Nephron (organoid): ENCODE results near the gene LCMT1.
"Not testable (repeated sequence)": the region's sequence is repeated elsewhere in the genome, so short reads cannot be mapped to it uniquely, and the experiment has no call there.

ENCODE experiments used
- H3K27ac Mint-ChIP-seq, 3 experiments: 2 replicates each; pipeline ENCODE4 v1.8.0; 2020; ENCODE audit warnings: mixed read lengths in 3 of 3, mild to moderate bottlenecking in 2 of 3, moderate library complexity in 1 of 3
- H3K27me3 Mint-ChIP-seq: 2 replicates; pipeline ENCODE4 v1.8.0; 2021; ENCODE audit warnings: low read depth, mild to moderate bottlenecking, moderate library complexity, mixed read lengths
- H3K36me3 Mint-ChIP-seq: 2 replicates; pipeline ENCODE4 v1.8.0; 2020; ENCODE audit warnings: low read depth, mixed read lengths
- H3K4me1 Mint-ChIP-seq: 2 replicates; pipeline ENCODE4 v1.8.0; 2020; ENCODE audit warnings: mixed read lengths
- H3K4me3 Mint-ChIP-seq, 3 experiments: 2 replicates each; pipeline ENCODE4 v1.8.0; 2020; ENCODE audit warnings: mild to moderate bottlenecking in 3 of 3, mixed read lengths in 3 of 3, moderate library complexity in 2 of 3
- H3K9me3 Mint-ChIP-seq: 2 replicates; pipeline ENCODE4 v1.8.0; 2020; ENCODE audit warnings: mixed read lengths
- TF ChIP-seq, protein P1 (sequence below), 3 experiments: fragments of 200-600 bp; sonication (generic); IDR thresholded peaks; one replicate each; pipeline ENCODE4 v1.5.0; 2021; ENCODE audit warnings: antibody characterized with exemption in 3 of 3; ENCODE audit not compliant: unreplicated experiment in 3 of 3

Gene LCMT1

DNA sequence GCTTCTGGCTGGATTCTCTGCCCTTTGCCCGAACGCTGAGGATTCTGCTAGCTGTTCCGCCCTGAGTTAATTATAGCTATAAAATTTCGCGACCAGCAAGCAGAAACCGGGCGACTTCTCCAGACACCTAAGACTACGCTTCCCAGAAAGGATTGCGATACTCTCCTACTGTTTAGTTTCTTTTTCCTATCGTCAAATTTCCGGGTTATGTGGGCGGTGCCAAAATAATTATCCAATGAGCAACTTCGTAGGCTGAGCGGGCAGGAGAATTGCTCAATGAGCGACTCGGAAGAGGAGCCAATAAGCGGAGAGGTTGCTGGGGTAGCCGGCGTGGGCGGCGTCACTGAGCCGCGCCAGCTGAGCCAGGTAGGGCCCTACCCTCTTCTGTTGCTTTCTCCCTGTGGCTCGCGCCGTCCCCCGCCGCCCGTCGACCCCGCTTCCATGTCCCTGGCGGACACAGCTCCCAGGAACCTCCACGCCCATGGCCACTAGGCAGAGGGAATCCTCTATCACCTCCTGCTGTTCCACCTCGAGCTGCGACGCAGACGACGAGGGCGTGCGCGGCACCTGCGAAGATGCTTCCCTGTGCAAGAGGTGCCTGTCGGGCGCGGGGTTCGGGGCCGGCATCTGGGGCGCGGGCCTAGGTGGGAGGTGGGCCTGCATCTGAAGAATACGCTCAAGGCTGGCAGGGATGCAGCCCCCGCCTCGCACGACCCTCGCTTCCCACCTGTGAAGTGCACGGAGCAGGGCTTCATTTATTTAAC lies at the start of gene LCMT1:
LCMT1 (plus strand) TSS at position 340 of the 764 bp plus-strand sequence; CDS start at position 482, 142 bp downstream.
- H3K4me1 Mint-ChIP-seq, result peaks cover 56% of the 10 kb centered on the region
- no peaks in the 10 kb centered on the region for H3K9me3 Mint-ChIP-seq
- peak within 1 kb of the TSS; percentile 81 to 87 (median 85) for H3K4me3 Mint-ChIP-seq
- TF ChIP-seq, protein P1, sequence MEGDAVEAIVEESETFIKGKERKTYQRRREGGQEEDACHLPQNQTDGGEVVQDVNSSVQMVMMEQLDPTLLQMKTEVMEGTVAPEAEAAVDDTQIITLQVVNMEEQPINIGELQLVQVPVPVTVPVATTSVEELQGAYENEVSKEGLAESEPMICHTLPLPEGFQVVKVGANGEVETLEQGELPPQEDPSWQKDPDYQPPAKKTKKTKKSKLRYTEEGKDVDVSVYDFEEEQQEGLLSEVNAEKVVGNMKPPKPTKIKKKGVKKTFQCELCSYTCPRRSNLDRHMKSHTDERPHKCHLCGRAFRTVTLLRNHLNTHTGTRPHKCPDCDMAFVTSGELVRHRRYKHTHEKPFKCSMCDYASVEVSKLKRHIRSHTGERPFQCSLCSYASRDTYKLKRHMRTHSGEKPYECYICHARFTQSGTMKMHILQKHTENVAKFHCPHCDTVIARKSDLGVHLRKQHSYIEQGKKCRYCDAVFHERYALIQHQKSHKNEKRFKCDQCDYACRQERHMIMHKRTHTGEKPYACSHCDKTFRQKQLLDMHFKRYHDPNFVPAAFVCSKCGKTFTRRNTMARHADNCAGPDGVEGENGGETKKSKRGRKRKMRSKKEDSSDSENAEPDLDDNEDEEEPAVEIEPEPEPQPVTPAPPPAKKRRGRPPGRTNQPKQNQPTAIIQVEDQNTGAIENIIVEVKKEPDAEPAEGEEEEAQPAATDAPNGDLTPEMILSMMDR (IDR thresholded peaks at IDR 0.05; ENCODE audit: unreplicated experiment in 3 of 3), result no peak
- peaks cover 14% of the 10 kb centered on the region for H3K36me3 Mint-ChIP-seq
- H3K27me3 Mint-ChIP-seq, result peaks cover 3% of the 10 kb centered on the region
- peak within 1 kb of the TSS; percentile 64 to 85 (median 68) for H3K27ac Mint-ChIP-seq

- TF ChIP-seq, protein P1 (IDR thresholded peaks at IDR 0.05; ENCODE audit: unreplicated experiment in 3 of 3), result no peak
- peak overlapping the region in 1 of 3 experiments; percentile 90 for H3K27ac Mint-ChIP-seq
- H3K36me3 Mint-ChIP-seq, result no peaks in the 10 kb centered on the region
- no peaks in the 10 kb centered on the region for H3K9me3 Mint-ChIP-seq
- peaks cover 32% of the 10 kb centered on the region for H3K4me1 Mint-ChIP-seq
- H3K4me3 Mint-ChIP-seq, result peak overlapping the region in 1 of 3 experiments; percentile 8
- H3K27me3 Mint-ChIP-seq, result no peaks in the 10 kb centered on the region
Observed at GRCh38 chr16:25063102-25063501, 48.4 kb upstream of the LCMT1 start.

DNA sequence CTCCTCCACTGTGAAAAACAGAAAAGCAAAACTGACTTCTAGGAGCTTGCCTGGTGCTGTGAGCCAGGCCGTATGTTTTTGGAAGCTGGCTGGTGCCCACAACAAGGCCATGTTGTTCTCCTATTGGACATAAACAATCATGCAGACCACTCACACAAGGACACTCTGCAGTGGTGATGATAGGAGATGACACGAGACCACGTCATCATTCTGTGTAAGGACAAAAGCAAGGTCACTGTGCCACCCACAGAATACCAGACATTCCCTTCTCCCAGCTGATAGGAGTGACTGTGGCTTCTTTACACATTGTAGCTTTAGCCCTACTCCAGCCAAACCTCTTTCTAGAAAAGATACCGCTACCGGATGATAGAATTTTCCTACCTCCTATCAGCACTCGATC lies 47.7 kb upstream of the LCMT1 start:
- Mint-ChIP-seq H3K27ac (peak overlapping the region in 1 of 3 experiments; percentile 90), H3K4me3 (peak overlapping the region in 1 of 3 experiments; percentile 52), H3K9me3 (no peaks in the 10 kb centered on the region), H3K36me3 (no peaks in the 10 kb centered on the region), H3K4me1 (peaks cover 32% of the 10 kb centered on the region), H3K27me3 (no peaks in the 10 kb centered on the region)
- TF ChIP-seq, protein P1 (IDR thresholded peaks at IDR 0.05; ENCODE audit: unreplicated experiment in 3 of 3), result no peak

DNA sequence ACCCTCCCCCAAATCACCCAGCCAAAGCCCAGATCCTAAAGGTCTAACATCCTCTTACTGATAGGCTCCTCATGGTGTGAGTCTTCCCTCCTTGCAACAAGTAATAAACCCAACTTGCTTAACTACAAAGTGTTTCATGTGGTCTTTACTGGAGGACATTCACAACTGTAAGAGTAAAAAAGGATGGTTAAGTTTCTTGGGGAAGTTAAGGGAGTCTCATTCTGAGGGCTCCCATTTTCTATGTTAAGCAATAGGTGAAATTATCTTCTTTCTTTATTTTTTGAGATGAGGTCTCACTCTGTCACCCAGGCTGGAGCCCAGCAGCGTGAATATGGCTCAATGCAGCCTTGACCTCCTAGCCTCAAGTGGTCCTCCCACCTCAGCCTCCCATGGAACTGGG lies 47.3 kb upstream of the LCMT1 start:
- Mint-ChIP-seq H3K4me3 (peak overlapping the region in 2 of 3 experiments; percentile 5 to 52), H3K4me1 (peaks cover 32% of the 10 kb centered on the region), H3K27ac (peak overlapping the region in 1 of 3 experiments; percentile 90)
- H3K9me3 Mint-ChIP-seq, H3K27me3 Mint-ChIP-seq, H3K36me3 Mint-ChIP-seq: not testable (repeated sequence)

DNA sequence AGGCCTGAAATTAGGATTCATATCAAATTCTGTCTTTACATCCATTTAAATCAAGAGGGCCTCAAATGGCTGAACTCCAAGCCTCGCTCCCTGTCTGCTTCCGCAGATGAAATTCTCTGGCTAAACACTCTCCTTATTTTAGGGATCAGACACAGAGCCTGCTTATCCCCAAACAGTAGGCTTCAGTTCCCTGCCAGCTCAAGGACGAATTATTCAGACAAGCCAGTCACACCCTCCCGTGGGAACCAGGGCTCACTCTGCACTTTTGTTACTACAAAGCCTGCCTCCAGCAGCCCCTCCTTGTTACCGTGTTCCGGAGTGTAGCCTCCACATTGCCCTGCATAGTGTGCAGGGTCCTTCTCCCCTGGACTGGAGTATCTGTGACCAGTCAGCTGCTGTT lies 46.6 kb upstream of the LCMT1 start:
- Mint-ChIP-seq H3K4me3 (peak overlapping the region in 1 of 3 experiments; percentile 58), H3K27ac (peak overlapping the region; percentile 30 to 90 (median 62)), H3K27me3 (peaks cover 4% of the 10 kb centered on the region)

GRCh38 chr16:25065899-25066298 lies 45.6 kb upstream of the LCMT1 start:
- Mint-ChIP-seq H3K9me3 (no peaks in the 10 kb centered on the region), H3K27ac (peak overlapping the region in 2 of 3 experiments; percentile 23 to 42), H3K27me3 (peaks cover 4% of the 10 kb centered on the region), H3K4me1 (peaks cover 32% of the 10 kb centered on the region), H3K36me3 (no peaks in the 10 kb centered on the region), H3K4me3 (peak overlapping the region; percentile 85 to 92 (median 86))
- TF ChIP-seq, protein P1 (IDR thresholded peaks at IDR 0.05; ENCODE audit: unreplicated experiment in 3 of 3), result no peak

More for the DNA sequence above, 46.6 kb upstream of the LCMT1 start:
- H3K4me1 Mint-ChIP-seq, result peaks cover 32% of the 10 kb centered on the region
- TF ChIP-seq, protein P1 (IDR thresholded peaks at IDR 0.05; ENCODE audit: unreplicated experiment in 3 of 3), result no peak
- no peaks in the 10 kb centered on the region for H3K36me3 Mint-ChIP-seq
- no peaks in the 10 kb centered on the region for H3K9me3 Mint-ChIP-seq
